BE2C (cell line): Measurements from ENCODE around the gene MSLN.

Experiments used
- DNase-seq: peaks from one replicate; pipeline ENCODE4 v3.0.0-alpha.2; 2020
- H3K27me3 ChIP-seq: fragments of 250-450 bp; sonication (Bioruptor Pico); 2 replicates; pipeline ENCODE4 v1.5.1; 2020; ENCODE audit warnings: mild to moderate bottlenecking
- H3K36me3 ChIP-seq: fragments of 250-450 bp; sonication (Bioruptor Pico); 2 replicates; pipeline ENCODE4 v1.5.1; 2020; ENCODE audit warnings: mild to moderate bottlenecking
- H3K4me1 ChIP-seq: fragments of 250-450 bp; sonication (Bioruptor Pico); 2 replicates; pipeline ENCODE4 v1.5.1; 2020
- H3K4me3 ChIP-seq: 2 replicates; pipeline ENCODE4 v1.5.1; 2011; ENCODE audit warnings: low read depth, low read length
- H3K9me3 ChIP-seq: fragments of 250-450 bp; sonication (Bioruptor Pico); 2 replicates; pipeline ENCODE4 v1.5.1; 2020
- CTCF ChIP-seq: IDR thresholded peaks from 2 replicates; pipeline ENCODE4 v1.5.1; 2012; ENCODE audit warnings: mild to moderate bottlenecking, low read depth, low read length

MSLN gene

GRCh38 chr16:800834-801511, 40.4 kb downstream of the MSLN start:
- H3K27me3 ChIP-seq = peaks cover 64% of the 10 kb centered on the region
- TF ChIP-seq CTCF = no peak
- H3K4me1 ChIP-seq = no peaks in the 10 kb centered on the region
- no peak overlapping the region for H3K4me3 ChIP-seq
- no peak for DNase-seq
- H3K36me3 ChIP-seq = no peaks in the 10 kb centered on the region; the same call in 1 of the 2 replicates
- H3K9me3 ChIP-seq = no peaks in the 10 kb centered on the region

GRCh38 chr16:801584-802363, 41.2 kb downstream of the MSLN start:
- Histone ChIP-seq H3K9me3 (no peaks in the 10 kb centered on the region), H3K4me1 (no peaks in the 10 kb centered on the region), H3K4me3 (no peak overlapping the region), H3K27me3 (peaks cover 64% of the 10 kb centered on the region), H3K36me3 (no peaks in the 10 kb centered on the region)
- DNase-seq = no peak
- no peak for TF ChIP-seq CTCF

- Histone ChIP-seq H3K9me3 (no peaks in the 10 kb centered on the region), H3K36me3 (no peaks in the 10 kb centered on the region), H3K27me3 (peaks cover 64% of the 10 kb centered on the region), H3K4me1 (no peaks in the 10 kb centered on the region), H3K4me3 (no peak overlapping the region)
- no peak for TF ChIP-seq CTCF
- no peak for DNase-seq
Measured at GRCh38 chr16:802461-802860, 41.9 kb downstream of the MSLN start.

GRCh38 chr16:802914-803753, 42.6 kb downstream of the MSLN start:
- Histone ChIP-seq H3K27me3 (peaks cover 64% of the 10 kb centered on the region), H3K4me3 (no peak overlapping the region), H3K9me3 (no peaks in the 10 kb centered on the region), H3K36me3 (no peaks in the 10 kb centered on the region), H3K4me1 (no peaks in the 10 kb centered on the region)
- no peak for TF ChIP-seq CTCF
- no peak for DNase-seq

- Histone ChIP-seq H3K36me3 (no peaks in the 10 kb centered on the region), H3K4me1 (no peaks in the 10 kb centered on the region), H3K4me3 (no peak overlapping the region), H3K27me3 (peaks cover 64% of the 10 kb centered on the region), H3K9me3 (no peaks in the 10 kb centered on the region)
- TF ChIP-seq CTCF = no peak
- no peak for DNase-seq
Measured at GRCh38 chr16:803754-804080, 43.2 kb downstream of the MSLN start.
